Measurements from ENCODE around the gene TOX2. TPM values are rescaled to one million over a fixed set of nuclear protein-coding genes. Genes with fewer than 3 reads are reported as not detected.

Gene TOX2
- total RNA-seq, 5 donors from 2014 or later (not counting 1 experiment from before 2014, with no cell fraction given): 0.38 to 3.0 (median 1.6) TPM

- no peaks in the 10 kb centered on the region for H3K9me3 ChIP-seq
- ATAC-seq (replicated peaks in 1 of 4): peak in 1 of 4 experiments; percentile 38
- 63% methylated on average over 7 of the region's 9 CpGs for WGBS (ENCODE audit: insufficient coverage)
- H3K36me3 ChIP-seq (ENCODE audit: control insufficient read depth in 2 of 2, extremely low read depth in 1 of 2, insufficient read depth in 1 of 2, low read length in 1 of 2): no peaks in the 10 kb centered on the region
- Mint-ChIP-seq H3K27me3 (peaks cover 5 to 15% of the 10 kb centered on the region in 2 donors), H3K27ac (no peak overlapping the region), H3K4me3 (no peak overlapping the region), H3K4me1 (no peaks in the 10 kb centered on the region), H3K9me3 (no peaks in the 10 kb centered on the region), H3K36me3 (no peaks in the 10 kb centered on the region)
- ChIA-PET CTCF (interaction anchor here in 1 of 2 donors (0.5 to 2.4 kb wide), 2 partner anchors 342 to 648 kb away, joined by 6 to 8 read pairs; no protein-coding TSS in a partner anchor), POLR2A (no interaction called here)
- H3K4me1 ChIP-seq (ENCODE audit: control insufficient read depth in 1 of 2, extremely low read depth in 1 of 2, insufficient read depth in 2 of 2, low read length in 2 of 2): no peaks in the 10 kb centered on the region
- peaks cover 0 to 17% of the 10 kb centered on the region in 2 experiments for H3K27me3 ChIP-seq (replicated peaks in 1 of 2; ENCODE audit: control insufficient read depth in 2 of 2, extremely low read depth in 1 of 2, insufficient read depth in 2 of 2, low read length in 1 of 2)
- no peak overlapping the region for H3K27ac ChIP-seq (ENCODE audit: low read length)
- no peak overlapping the region for H3K4me3 ChIP-seq (ENCODE audit: control insufficient read depth in 1 of 2, extremely low read depth in 1 of 2, low read length in 1 of 2)
- DNase-seq: peak in 9 of 35 experiments; percentile 9 to 57 (median 30)
Measured at GRCh38 chr20:44092551-44093248, 178.0 kb downstream of the TOX2 start.

GRCh38 chr20:44093249-44093582 is 178.6 kb downstream of the TOX2 start:
- Histone ChIP-seq H3K27me3 (replicated peaks in 1 of 2; ENCODE audit: control insufficient read depth in 2 of 2, extremely low read depth in 1 of 2, insufficient read depth in 2 of 2, low read length in 1 of 2) (peaks cover 0 to 15% of the 10 kb centered on the region in 2 experiments), H3K27ac (ENCODE audit: low read length) (no peak overlapping the region), H3K9me3 (no peaks in the 10 kb centered on the region), H3K4me1 (ENCODE audit: control insufficient read depth in 1 of 2, extremely low read depth in 1 of 2, insufficient read depth in 2 of 2, low read length in 2 of 2) (no peaks in the 10 kb centered on the region), H3K4me3 (ENCODE audit: control insufficient read depth in 1 of 2, extremely low read depth in 1 of 2, low read length in 1 of 2) (no peak overlapping the region), H3K36me3 (ENCODE audit: control insufficient read depth in 2 of 2, extremely low read depth in 1 of 2, insufficient read depth in 1 of 2, low read length in 1 of 2) (no peaks in the 10 kb centered on the region)
- ATAC-seq (replicated peaks in 1 of 4) (no peak), DNase-seq (no peak)
- Mint-ChIP-seq H3K4me1 (no peaks in the 10 kb centered on the region), H3K36me3 (no peaks in the 10 kb centered on the region), H3K27ac (no peak overlapping the region), H3K4me3 (no peak overlapping the region), H3K27me3 (peaks cover 5 to 14% of the 10 kb centered on the region in 2 donors), H3K9me3 (no peaks in the 10 kb centered on the region)
- ChIA-PET POLR2A (no interaction called here), CTCF (interaction anchor here in 1 of 2 donors (0.6 kb wide), 1 partner anchor 341 kb away, joined by 4 read pairs; no protein-coding TSS in a partner anchor)
- WGBS (ENCODE audit: insufficient coverage): 83% methylated on average over 1 of the region's 2 CpGs

GRCh38 chr20:44095831-44096230 is 181.2 kb downstream of the TOX2 start:
- Histone ChIP-seq H3K36me3 (ENCODE audit: control insufficient read depth in 2 of 2, extremely low read depth in 1 of 2, insufficient read depth in 1 of 2, low read length in 1 of 2) (no peaks in the 10 kb centered on the region), H3K4me3 (ENCODE audit: control insufficient read depth in 1 of 2, extremely low read depth in 1 of 2, low read length in 1 of 2) (no peak overlapping the region), H3K27me3 (replicated peaks in 1 of 2; ENCODE audit: control insufficient read depth in 2 of 2, extremely low read depth in 1 of 2, insufficient read depth in 2 of 2, low read length in 1 of 2) (peaks cover 0 to 16% of the 10 kb centered on the region in 2 experiments), H3K4me1 (ENCODE audit: control insufficient read depth in 1 of 2, extremely low read depth in 1 of 2, insufficient read depth in 2 of 2, low read length in 2 of 2) (no peaks in the 10 kb centered on the region), H3K27ac (ENCODE audit: low read length) (no peak overlapping the region), H3K9me3 (no peaks in the 10 kb centered on the region)
- Mint-ChIP-seq H3K9me3 (no peaks in the 10 kb centered on the region), H3K36me3 (no peaks in the 10 kb centered on the region), H3K4me1 (no peaks in the 10 kb centered on the region), H3K27me3 (peaks cover 21 to 27% of the 10 kb centered on the region in 2 donors), H3K27ac (no peak overlapping the region), H3K4me3 (no peak overlapping the region)
- 85% methylated on average over 6 of the region's 7 CpGs for WGBS (ENCODE audit: insufficient coverage)
- ATAC-seq (replicated peaks in 1 of 4) (no peak), DNase-seq (no peak)
- ChIA-PET POLR2A (interaction anchor here in 1 of 2 donors (0.7 kb wide), 1 partner anchor 123 kb away, joined by 3 read pairs; no protein-coding TSS in a partner anchor), CTCF (interaction anchor here in 1 of 2 donors (0.7 kb wide), 1 partner anchor 12 kb away, joined by 3 read pairs; no protein-coding TSS in a partner anchor)

GRCh38 chr20:44097521-44098255 is 183.0 kb downstream of the TOX2 start:
- no peak for ATAC-seq (replicated peaks in 1 of 4)
- peaks cover 31 to 33% of the 10 kb centered on the region in 2 donors for H3K27me3 Mint-ChIP-seq
- DNase-seq: peak in 1 of 35 experiments; percentile 12
- POLR2A ChIA-PET: no interaction called here
- H3K36me3 Mint-ChIP-seq: peaks cover 3% of the 10 kb centered on the region
- no peaks in the 10 kb centered on the region for H3K36me3 ChIP-seq (ENCODE audit: control insufficient read depth in 2 of 2, extremely low read depth in 1 of 2, insufficient read depth in 1 of 2, low read length in 1 of 2)
- WGBS (ENCODE audit: insufficient coverage): 80% methylated on average over 12 of the region's 14 CpGs
- no peak overlapping the region for H3K27ac ChIP-seq (ENCODE audit: low read length)
- H3K27ac Mint-ChIP-seq: no peak overlapping the region
- no peaks in the 10 kb centered on the region for H3K4me1 ChIP-seq (ENCODE audit: control insufficient read depth in 1 of 2, extremely low read depth in 1 of 2, insufficient read depth in 2 of 2, low read length in 2 of 2)
- H3K27me3 ChIP-seq (replicated peaks in 1 of 2; ENCODE audit: control insufficient read depth in 2 of 2, extremely low read depth in 1 of 2, insufficient read depth in 2 of 2, low read length in 1 of 2): peaks cover 2 to 14% of the 10 kb centered on the region in 2 experiments
- H3K4me3 ChIP-seq (ENCODE audit: control insufficient read depth in 1 of 2, extremely low read depth in 1 of 2, low read length in 1 of 2): no peak overlapping the region
- H3K4me1 Mint-ChIP-seq: no peaks in the 10 kb centered on the region
- H3K9me3 ChIP-seq: peaks cover 3% of the 10 kb centered on the region
- CTCF ChIA-PET: no interaction called here
- H3K4me3 Mint-ChIP-seq: no peak overlapping the region
- peaks cover 2 to 11% (median 6%) of the 10 kb centered on the region in 3 donors for H3K9me3 Mint-ChIP-seq

GRCh38 chr20:44098256-44098630 is 183.6 kb downstream of the TOX2 start:
- H3K27ac Mint-ChIP-seq: no peak overlapping the region
- ATAC-seq (replicated peaks in 1 of 4) (no peak), DNase-seq (peak in 1 of 35 experiments; percentile 7)
- peaks cover 2 to 11% of the 10 kb centered on the region in 2 experiments for H3K27me3 ChIP-seq (replicated peaks in 1 of 2; ENCODE audit: control insufficient read depth in 2 of 2, extremely low read depth in 1 of 2, insufficient read depth in 2 of 2, low read length in 1 of 2)
- H3K27ac ChIP-seq (ENCODE audit: low read length): no peak overlapping the region
- no peaks in the 10 kb centered on the region for H3K4me1 ChIP-seq (ENCODE audit: control insufficient read depth in 1 of 2, extremely low read depth in 1 of 2, insufficient read depth in 2 of 2, low read length in 2 of 2)
- no peak overlapping the region for H3K4me3 ChIP-seq (ENCODE audit: control insufficient read depth in 1 of 2, extremely low read depth in 1 of 2, low read length in 1 of 2)
- CTCF ChIA-PET: no interaction called here
- no CpG with 5 or more reads among the region's 6 CpGs for WGBS (ENCODE audit: insufficient coverage)
- no peak overlapping the region for H3K4me3 Mint-ChIP-seq
- H3K4me1 Mint-ChIP-seq: no peaks in the 10 kb centered on the region
- H3K9me3 Mint-ChIP-seq: peaks cover 5 to 14% (median 9%) of the 10 kb centered on the region in 3 donors
- POLR2A ChIA-PET: no interaction called here
- H3K9me3 ChIP-seq: peaks cover 3% of the 10 kb centered on the region
- peaks cover 5% of the 10 kb centered on the region for H3K36me3 Mint-ChIP-seq
- no peaks in the 10 kb centered on the region for H3K36me3 ChIP-seq (ENCODE audit: control insufficient read depth in 2 of 2, extremely low read depth in 1 of 2, insufficient read depth in 1 of 2, low read length in 1 of 2)
- H3K27me3 Mint-ChIP-seq: peaks cover 31 to 35% of the 10 kb centered on the region in 2 donors

- WGBS (ENCODE audit: insufficient coverage): 90% methylated on average over 5 of the region's 5 CpGs
Measured at GRCh38 chr20:44098657-44099056, 184.0 kb downstream of the TOX2 start.

More at GRCh38 chr20:44098657-44099056, 184.0 kb downstream of the TOX2 start:
- peaks cover 29 to 39% of the 10 kb centered on the region in 2 donors for H3K27me3 Mint-ChIP-seq
- Histone ChIP-seq H3K4me3 (ENCODE audit: control insufficient read depth in 1 of 2, extremely low read depth in 1 of 2, low read length in 1 of 2) (no peak overlapping the region), H3K4me1 (ENCODE audit: control insufficient read depth in 1 of 2, extremely low read depth in 1 of 2, insufficient read depth in 2 of 2, low read length in 2 of 2) (no peaks in the 10 kb centered on the region), H3K9me3 (peaks cover 3% of the 10 kb centered on the region), H3K27ac (ENCODE audit: low read length) (no peak overlapping the region), H3K27me3 (replicated peaks in 1 of 2; ENCODE audit: control insufficient read depth in 2 of 2, extremely low read depth in 1 of 2, insufficient read depth in 2 of 2, low read length in 1 of 2) (peaks cover 2 to 11% of the 10 kb centered on the region in 2 experiments), H3K36me3 (ENCODE audit: control insufficient read depth in 2 of 2, extremely low read depth in 1 of 2, insufficient read depth in 1 of 2, low read length in 1 of 2) (no peaks in the 10 kb centered on the region)
- no peak overlapping the region for H3K27ac Mint-ChIP-seq
- DNase-seq (no peak), ATAC-seq (replicated peaks in 1 of 4) (no peak)
- ChIA-PET POLR2A (interaction anchor here in 1 of 2 donors (0.5 kb wide), 1 partner anchor 518 kb away, joined by 16 read pairs; no protein-coding TSS in a partner anchor), CTCF (interaction anchor here in 1 of 2 donors (0.6 kb wide), 1 partner anchor 576 kb away, joined by 3 read pairs; no protein-coding TSS in a partner anchor)
- peaks cover 5% of the 10 kb centered on the region for H3K36me3 Mint-ChIP-seq
- peaks cover 5 to 17% (median 9%) of the 10 kb centered on the region in 3 donors for H3K9me3 Mint-ChIP-seq
- no peaks in the 10 kb centered on the region for H3K4me1 Mint-ChIP-seq
- no peak overlapping the region for H3K4me3 Mint-ChIP-seq
